IPS-15b (cell line): Measurements from ENCODE around the gene DNAAF9.

Experiments
- H3K27me3 ChIP-seq: one replicate; pipeline ENCODE4 v1.6.1; 2013; ENCODE audit warnings: low read length; ENCODE audit not compliant: control insufficient read depth, insufficient read depth
- H3K36me3 ChIP-seq: one replicate; pipeline ENCODE4 v1.6.1; 2013; ENCODE audit warnings: low read length; ENCODE audit not compliant: control insufficient read depth, insufficient read depth
- H3K4me1 ChIP-seq: one replicate; pipeline ENCODE4 v1.6.1; 2013; ENCODE audit warnings: mild to moderate bottlenecking, low read length; ENCODE audit not compliant: control insufficient read depth, insufficient read depth
- H3K4me3 ChIP-seq: one replicate; pipeline ENCODE4 v1.5.1; 2013; ENCODE audit warnings: low read depth, low read length
- H3K9ac ChIP-seq: one replicate; pipeline ENCODE4 v1.6.1; 2013; ENCODE audit warnings: low read depth, mild to moderate bottlenecking, low read length
- H3K9me3 ChIP-seq: one replicate; pipeline ENCODE4 v1.6.1; 2013; ENCODE audit warnings: mild to moderate bottlenecking, low read length; ENCODE audit not compliant: control insufficient read depth, insufficient read depth

Gene DNAAF9

DNA sequence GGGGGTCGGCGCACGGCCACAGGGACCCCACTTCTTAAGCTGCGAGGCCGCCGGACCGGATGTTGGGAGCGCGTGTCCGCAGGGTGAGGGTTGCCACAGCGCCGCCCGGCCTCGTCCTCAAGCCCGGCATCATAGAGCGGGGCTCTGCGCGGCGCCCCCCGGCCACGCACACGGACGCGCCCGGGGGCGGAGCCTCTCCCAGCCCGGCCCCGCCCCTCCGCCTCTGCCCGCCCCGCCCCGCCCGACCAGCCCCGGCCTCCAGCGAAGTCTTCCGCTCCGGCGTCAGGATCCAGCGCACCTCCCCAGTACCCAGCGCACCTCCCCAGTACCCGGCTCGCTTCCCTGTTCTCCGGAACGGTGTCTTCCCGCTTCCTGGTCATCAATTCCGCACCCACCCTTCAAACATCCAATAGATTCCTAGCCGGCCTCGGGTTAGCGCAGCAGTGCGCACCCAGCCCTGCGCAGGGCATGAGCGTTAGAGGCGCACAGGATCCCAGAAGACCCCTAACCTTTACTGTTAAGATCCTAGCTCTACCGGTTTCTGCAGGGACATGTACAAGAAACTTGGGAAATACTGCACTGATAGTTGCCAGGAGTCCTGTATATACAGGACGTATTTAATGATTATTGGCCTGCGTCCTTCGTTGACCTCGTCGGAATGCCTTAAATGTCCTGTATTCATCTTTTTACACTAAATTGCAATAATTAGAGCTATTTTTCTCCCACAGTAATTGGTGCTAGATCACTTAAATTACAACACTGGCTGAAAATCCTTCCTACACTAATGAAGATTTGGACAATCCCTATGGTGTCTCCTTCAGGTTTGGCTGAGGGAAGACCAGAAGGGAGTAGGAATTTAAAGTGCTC is 535 bp upstream of the DNAAF9 start:
- H3K27me3 ChIP-seq = peaks cover 21% of the 10 kb centered on the region
- no peak overlapping the region for H3K9ac ChIP-seq
- no peaks in the 10 kb centered on the region for H3K9me3 ChIP-seq
- H3K36me3 ChIP-seq = no peaks in the 10 kb centered on the region
- no peaks in the 10 kb centered on the region for H3K4me1 ChIP-seq
- H3K4me3 ChIP-seq = peak overlapping the region; percentile 92

DNA sequence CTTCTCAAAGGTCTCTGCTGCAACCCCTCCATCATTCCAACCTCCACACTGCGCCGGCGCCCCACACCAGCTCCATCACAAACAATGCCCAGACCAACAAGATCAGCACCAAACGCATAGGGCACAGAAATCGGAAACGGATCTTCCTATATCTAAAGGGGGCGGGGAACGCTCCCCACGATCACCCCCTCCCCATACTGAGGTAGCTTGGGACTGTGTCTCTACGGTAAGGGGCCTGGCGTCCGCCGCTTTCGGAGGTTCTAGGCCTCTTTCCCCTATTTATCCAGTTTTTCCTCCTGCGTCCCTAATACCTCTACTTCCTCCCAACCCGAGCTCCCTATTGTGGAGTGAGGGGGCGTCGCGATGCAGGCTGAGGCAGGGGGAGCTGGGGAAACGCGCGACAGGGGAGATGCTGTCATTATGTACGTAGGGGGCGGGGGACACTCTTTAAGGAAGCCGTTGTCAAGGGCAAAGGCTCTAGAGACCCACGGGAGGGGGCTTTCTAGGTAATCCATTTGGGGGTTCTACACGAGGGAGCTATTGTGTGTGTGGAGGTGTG is 909 bp downstream of the DNAAF9 start:
- no peaks in the 10 kb centered on the region for H3K9me3 ChIP-seq
- H3K36me3 ChIP-seq = no peaks in the 10 kb centered on the region
- peak overlapping the region; percentile 71 for H3K4me3 ChIP-seq
- peaks cover 21% of the 10 kb centered on the region for H3K27me3 ChIP-seq
- no peak overlapping the region for H3K9ac ChIP-seq
- no peaks in the 10 kb centered on the region for H3K4me1 ChIP-seq

DNA sequence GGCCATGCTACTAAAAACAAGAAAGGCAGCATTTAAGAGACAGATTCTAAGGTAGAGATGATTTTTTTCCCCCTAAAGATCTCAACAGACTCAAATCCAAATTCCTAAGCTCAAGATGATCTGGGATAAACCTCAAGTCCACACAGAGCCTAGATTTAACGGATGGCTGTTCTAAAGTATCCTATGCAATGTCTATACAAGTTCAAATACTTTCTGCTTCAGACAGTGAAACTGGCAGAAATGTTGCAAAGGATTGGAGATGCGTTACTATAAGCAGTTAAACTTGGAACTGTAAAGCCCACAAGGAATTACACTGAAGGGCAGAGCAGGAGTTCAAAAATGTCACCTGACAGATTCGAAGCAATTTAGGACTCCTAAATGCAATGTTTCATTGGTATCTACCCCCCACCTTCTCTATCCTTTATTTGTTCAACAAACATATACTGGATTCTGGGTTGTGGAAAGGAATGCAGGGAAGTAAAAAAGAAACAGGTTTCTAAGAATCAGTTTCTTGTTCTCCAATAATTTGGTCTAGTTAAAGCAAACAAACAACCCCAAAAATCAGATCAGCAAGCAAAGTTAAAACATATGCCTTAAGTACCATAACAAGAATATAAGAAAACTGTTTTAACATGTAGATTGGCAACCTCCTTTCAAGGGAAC is 1.6 kb downstream of the DNAAF9 start:
- H3K4me1 ChIP-seq = no peaks in the 10 kb centered on the region
- H3K9ac ChIP-seq = no peak overlapping the region
- no peaks in the 10 kb centered on the region for H3K36me3 ChIP-seq

DNA sequence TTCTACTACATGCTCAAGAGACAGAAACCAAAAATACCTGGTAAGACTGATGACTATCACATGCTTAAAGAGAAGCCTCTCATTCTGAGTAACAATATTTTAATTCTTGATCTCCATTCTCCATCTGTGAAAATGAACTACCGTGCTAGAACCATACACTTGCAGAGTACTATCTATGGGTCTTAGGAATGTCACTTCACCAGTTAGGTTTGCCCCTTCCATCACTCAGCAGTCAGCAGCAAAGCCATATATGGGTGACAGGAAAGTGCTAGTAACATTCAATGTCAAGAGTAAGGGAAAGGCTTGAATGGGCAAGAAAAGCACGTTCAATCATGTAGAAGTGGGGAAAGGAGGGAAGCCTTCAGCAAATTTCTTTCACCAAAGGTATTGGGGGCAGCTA is 2.3 kb downstream of the DNAAF9 start:
- Histone ChIP-seq H3K27me3 (peaks cover 21% of the 10 kb centered on the region), H3K9ac (no peak overlapping the region), H3K4me3 (no peak overlapping the region), H3K4me1 (no peaks in the 10 kb centered on the region), H3K36me3 (no peaks in the 10 kb centered on the region), H3K9me3 (no peaks in the 10 kb centered on the region)

More for the DNA sequence above, 1.6 kb downstream of the DNAAF9 start:
- Histone ChIP-seq H3K27me3 (peaks cover 21% of the 10 kb centered on the region), H3K9me3 (no peaks in the 10 kb centered on the region), H3K4me3 (peak overlapping the region; percentile 71)

DNA sequence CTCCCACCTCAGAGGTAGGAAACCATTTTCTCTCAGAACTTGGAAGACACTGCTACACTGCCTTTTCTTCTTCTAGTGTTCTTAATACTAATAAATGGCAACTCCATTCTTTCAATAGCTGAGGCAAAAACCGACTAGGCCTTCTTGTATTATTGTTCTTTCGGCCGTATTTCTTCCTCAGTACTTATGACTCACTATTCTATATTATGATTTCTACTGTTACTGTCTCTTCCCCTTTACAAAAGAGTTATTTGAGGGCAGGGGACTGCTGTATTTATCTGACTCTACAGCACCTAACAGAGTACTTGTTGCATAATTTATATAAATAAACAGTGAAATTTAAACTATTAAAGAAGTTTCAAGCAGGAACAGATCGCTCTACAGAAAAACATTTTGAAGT is 3.1 kb downstream of the DNAAF9 start:
- H3K9ac ChIP-seq = no peak overlapping the region
- no peak overlapping the region for H3K4me3 ChIP-seq
- H3K36me3 ChIP-seq = no peaks in the 10 kb centered on the region
- no peaks in the 10 kb centered on the region for H3K9me3 ChIP-seq
- peaks cover 18% of the 10 kb centered on the region for H3K27me3 ChIP-seq
- no peaks in the 10 kb centered on the region for H3K4me1 ChIP-seq

DNA sequence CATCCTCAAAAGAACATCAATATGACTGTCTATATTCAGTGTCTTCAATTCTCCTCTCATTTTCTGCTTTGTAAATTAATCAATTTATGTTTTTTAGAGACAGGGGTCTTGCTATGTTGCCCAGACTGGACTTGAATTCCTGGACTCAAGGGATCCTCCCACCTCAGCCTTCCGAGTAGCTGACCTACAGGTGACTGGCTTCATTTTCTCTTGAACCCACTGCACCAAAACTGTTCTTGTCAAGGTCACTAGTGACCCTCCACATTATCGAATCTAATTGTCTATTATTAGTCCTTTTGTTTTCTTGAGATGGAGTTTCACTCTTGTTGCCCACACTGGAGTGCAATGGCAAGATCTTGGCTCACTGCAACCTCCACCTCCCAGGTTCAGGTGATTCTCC is 3.7 kb downstream of the DNAAF9 start:
- Histone ChIP-seq H3K4me1 (no peaks in the 10 kb centered on the region), H3K4me3 (no peak overlapping the region), H3K27me3 (peaks cover 18% of the 10 kb centered on the region), H3K36me3 (no peaks in the 10 kb centered on the region), H3K9ac (no peak overlapping the region), H3K9me3 (no peaks in the 10 kb centered on the region)

DNA sequence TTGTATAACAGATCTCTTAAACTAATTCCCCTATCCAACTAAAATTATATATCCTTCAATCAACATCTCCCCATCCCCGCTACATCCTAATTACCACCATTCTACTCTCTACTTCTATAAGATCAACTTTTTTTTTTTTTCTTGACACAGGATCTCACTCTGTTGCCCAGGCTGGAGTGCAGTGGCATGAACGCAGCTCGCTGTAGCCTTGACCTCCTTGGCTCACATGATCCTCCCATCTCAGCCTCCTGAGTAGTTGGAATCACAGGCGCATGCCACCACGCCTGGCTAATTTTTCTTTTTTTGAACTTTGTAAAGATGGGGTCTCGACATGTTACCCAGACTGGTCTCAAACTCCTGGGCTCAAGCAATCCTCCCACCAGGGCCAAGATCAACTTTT is 5.0 kb downstream of the DNAAF9 start:
- Histone ChIP-seq H3K9ac (no peak overlapping the region), H3K27me3 (peaks cover 18% of the 10 kb centered on the region), H3K4me3 (no peak overlapping the region), H3K4me1 (no peaks in the 10 kb centered on the region), H3K36me3 (no peaks in the 10 kb centered on the region), H3K9me3 (no peaks in the 10 kb centered on the region)

DNA sequence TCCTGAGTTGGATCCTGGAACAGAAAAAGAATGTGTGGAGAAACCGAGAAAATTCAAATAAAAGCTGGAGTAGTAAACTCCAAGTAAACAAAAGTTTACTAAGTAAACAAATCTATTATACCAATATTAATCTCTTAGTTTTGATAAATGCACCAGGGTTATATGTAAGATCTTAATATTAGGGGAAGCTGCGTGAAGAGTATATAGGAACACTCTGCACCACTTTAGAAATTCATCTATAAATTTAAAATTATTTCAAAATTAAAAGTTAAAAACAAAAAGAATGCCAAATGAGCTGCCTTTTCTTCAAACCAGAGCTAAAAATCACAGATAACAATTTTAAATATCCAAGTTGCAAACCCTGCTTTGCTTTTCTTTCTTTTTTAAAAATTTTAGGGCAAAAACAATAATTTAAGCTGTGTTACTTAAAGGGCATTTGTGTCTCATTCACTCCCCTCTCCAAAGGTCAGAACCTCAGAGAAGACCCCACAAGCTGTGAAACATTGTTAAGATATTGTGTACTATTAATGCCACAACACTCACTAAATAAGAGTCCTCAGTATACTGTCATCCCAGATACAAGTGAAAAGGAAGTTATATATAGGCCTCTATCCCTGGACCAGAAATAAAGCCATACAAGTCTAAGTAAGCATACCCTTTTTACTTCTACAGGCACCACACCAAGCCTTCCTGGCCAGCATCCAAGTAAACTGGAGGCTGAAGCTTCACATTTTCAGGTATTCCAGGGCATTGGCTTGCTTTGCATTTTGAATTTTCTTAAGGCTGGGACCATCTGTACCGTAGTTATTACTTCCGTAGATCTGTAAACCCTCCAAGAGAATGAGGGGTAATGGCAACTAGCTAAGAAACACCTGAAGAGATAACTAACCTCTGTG is 7.0 kb downstream of the DNAAF9 start:
- Histone ChIP-seq H3K9me3 (no peaks in the 10 kb centered on the region), H3K9ac (no peak overlapping the region), H3K4me3 (no peak overlapping the region), H3K4me1 (no peaks in the 10 kb centered on the region), H3K36me3 (no peaks in the 10 kb centered on the region), H3K27me3 (peaks cover 10% of the 10 kb centered on the region)

DNA sequence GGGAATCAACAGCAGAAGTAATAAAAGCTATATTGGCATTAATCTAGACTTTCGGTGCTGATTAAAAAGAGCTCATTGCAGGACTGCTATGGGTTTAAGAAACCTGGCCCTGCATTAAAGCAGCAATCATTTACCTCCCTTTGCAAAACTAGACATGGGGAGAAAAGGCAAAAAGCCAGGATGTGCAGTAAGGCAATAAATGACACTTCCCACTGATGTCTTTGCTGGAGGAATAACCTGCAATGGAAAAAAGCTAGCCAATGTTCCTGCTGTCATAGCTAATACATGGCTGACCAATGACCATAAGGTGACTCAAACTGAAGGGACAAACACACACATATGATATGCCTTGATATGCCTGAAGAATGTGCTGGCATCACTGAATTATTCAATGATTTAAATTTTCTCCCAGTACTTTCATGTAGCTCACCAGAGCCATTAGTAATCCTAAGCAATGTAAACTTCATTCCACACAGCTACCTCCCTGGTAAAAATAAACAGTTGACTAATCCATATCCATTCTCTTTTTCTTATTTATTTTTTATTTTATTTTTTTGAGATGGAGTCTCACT is 8.7 kb downstream of the DNAAF9 start:
- Histone ChIP-seq H3K36me3 (no peaks in the 10 kb centered on the region), H3K9ac (no peak overlapping the region), H3K9me3 (no peaks in the 10 kb centered on the region), H3K4me3 (no peak overlapping the region), H3K27me3 (no peaks in the 10 kb centered on the region), H3K4me1 (no peaks in the 10 kb centered on the region)

DNA sequence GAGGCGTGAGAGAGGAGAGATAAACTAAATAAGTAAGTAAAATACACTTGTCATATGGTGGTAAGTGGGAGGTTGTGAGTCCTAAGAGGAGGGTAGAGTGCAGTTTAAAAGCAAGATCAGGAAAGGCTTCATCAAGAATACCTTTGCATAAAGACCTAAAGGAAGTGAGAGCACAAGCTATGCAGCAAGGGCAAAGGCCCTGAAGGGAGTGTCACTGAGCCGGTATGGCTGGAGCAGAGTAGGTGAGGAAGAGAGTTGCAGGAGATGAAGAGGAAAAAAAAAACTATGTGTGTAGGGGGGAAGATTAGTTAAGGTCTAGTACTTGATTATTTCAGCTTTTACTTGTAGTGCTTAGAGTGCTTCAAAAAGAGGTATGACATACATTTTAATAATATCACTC is 11.0 kb downstream of the DNAAF9 start:
- Histone ChIP-seq H3K4me1 (no peaks in the 10 kb centered on the region), H3K9ac (no peak overlapping the region), H3K36me3 (no peaks in the 10 kb centered on the region), H3K4me3 (no peak overlapping the region), H3K27me3 (no peaks in the 10 kb centered on the region), H3K9me3 (no peaks in the 10 kb centered on the region)

DNA sequence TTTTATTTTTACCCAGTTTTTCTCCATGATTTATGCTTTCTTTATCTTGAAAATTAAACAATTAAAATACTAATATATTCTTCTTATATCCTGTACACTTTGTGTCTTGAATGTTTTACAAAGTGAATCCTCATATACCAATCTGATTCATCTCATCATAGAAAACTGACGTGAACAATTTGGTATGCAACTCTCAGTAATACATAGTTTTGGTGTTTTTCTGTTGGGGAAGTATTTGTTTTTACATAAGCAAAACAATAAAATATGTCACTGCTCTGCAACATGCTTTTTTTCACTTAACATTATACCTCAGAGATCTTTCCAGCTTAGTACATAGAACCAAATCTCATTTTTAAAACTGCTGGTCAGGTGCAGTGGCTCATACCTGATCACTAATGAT is 14.7 kb downstream of the DNAAF9 start:
- H3K4me1 ChIP-seq = no peaks in the 10 kb centered on the region
- H3K9me3 ChIP-seq = no peaks in the 10 kb centered on the region
- no peaks in the 10 kb centered on the region for H3K36me3 ChIP-seq
- H3K27me3 ChIP-seq = no peaks in the 10 kb centered on the region
- no peak overlapping the region for H3K4me3 ChIP-seq
- no peak overlapping the region for H3K9ac ChIP-seq
